PC-3 (cell line): ENCODE data around the gene ALPK3.

ENCODE experiments used
- EZH2 ChIP-seq: fragments of 300-600 bp; sonication (generic); IDR thresholded peaks from one replicate; pipeline ENCODE4 v1.6.1; 2017; ENCODE audit warnings: antibody characterized with exemption, mild to moderate bottlenecking, low read length; ENCODE audit not compliant: unreplicated experiment
- EZH2phosphoT487 ChIP-seq: fragments of 300-600 bp; sonication (generic); IDR thresholded peaks from 2 replicates; pipeline ENCODE4 v1.6.1; 2018; ENCODE audit warnings: mild to moderate bottlenecking, antibody characterized with exemption, low read length, borderline replicate concordance
- TF ChIP-seq, protein P1 (sequence below): fragments of 300-600 bp; sonication (generic); conservative IDR thresholded peaks from 2 replicates; pipeline ENCODE4 v1.5.1; 2017; ENCODE audit warnings: antibody characterized with exemption, low read depth, mild to moderate bottlenecking, low read length

DNA sequence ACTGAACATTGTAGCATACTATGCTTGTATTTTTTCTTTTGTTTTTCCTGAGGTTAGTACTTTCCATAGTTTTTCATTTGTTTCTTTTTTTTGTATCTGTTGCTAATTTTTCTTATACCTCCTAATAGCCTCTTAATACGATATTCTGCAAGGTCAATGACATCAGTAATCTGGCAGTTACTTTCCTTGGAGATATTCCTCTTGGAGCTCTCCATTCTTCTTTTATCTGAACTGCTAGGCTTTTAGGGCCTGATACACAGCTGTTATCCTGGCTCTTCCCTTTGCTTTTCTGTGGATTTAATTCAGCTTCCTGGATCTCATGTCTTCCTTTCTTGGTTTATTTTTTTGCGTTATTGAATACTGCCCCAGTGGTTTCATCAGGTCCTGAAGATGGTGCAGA lies 12.9 kb downstream of the ALPK3 start:
- TF ChIP-seq, protein P1, sequence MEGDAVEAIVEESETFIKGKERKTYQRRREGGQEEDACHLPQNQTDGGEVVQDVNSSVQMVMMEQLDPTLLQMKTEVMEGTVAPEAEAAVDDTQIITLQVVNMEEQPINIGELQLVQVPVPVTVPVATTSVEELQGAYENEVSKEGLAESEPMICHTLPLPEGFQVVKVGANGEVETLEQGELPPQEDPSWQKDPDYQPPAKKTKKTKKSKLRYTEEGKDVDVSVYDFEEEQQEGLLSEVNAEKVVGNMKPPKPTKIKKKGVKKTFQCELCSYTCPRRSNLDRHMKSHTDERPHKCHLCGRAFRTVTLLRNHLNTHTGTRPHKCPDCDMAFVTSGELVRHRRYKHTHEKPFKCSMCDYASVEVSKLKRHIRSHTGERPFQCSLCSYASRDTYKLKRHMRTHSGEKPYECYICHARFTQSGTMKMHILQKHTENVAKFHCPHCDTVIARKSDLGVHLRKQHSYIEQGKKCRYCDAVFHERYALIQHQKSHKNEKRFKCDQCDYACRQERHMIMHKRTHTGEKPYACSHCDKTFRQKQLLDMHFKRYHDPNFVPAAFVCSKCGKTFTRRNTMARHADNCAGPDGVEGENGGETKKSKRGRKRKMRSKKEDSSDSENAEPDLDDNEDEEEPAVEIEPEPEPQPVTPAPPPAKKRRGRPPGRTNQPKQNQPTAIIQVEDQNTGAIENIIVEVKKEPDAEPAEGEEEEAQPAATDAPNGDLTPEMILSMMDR = no peak
- TF ChIP-seq EZH2phosphoT487 (no peak), EZH2 (no peak)
